Measurements from ENCODE around the gene THAP4.

The THAP4 gene

GRCh38 chr2:241613017-241613780 is 23.8 kb downstream of the THAP4 start:
- no peak overlapping the region for H3K27ac ChIP-seq
- TF ChIP-seq ZFX (IDR thresholded peaks at IDR 0.05), result no peak

- H3K27ac ChIP-seq, result no peak overlapping the region
- no peak for TF ChIP-seq ZFX (IDR thresholded peaks at IDR 0.05)
- no peak for TF ChIP-seq CTCF (conservative IDR thresholded peaks at IDR 0.05)
These were observed 24.6 kb downstream of the THAP4 start for GRCh38 chr2:241612156-241613016.

GRCh38 chr2:241611062-241611461 is 25.9 kb downstream of the THAP4 start:
- TF ChIP-seq ZFX (IDR thresholded peaks at IDR 0.05), result no peak
- no peak for TF ChIP-seq CTCF (conservative IDR thresholded peaks at IDR 0.05)
- H3K27ac ChIP-seq, result no peak overlapping the region

- H3K27ac ChIP-seq, result no peak overlapping the region
- TF ChIP-seq CTCF (conservative IDR thresholded peaks at IDR 0.05), result no peak
- no peak for TF ChIP-seq ZFX (IDR thresholded peaks at IDR 0.05)
These were observed 26.8 kb downstream of the THAP4 start for GRCh38 chr2:241609859-241610793.

- TF ChIP-seq CTCF (conservative IDR thresholded peaks at IDR 0.05) (no peak), ZFX (IDR thresholded peaks at IDR 0.05) (no peak)
- H3K27ac ChIP-seq, result no peak overlapping the region
These were observed 28.1 kb downstream of the THAP4 start for GRCh38 chr2:241608881-241609280.

- TF ChIP-seq ZFX (IDR thresholded peaks at IDR 0.05), result no peak
- no peak for TF ChIP-seq CTCF (conservative IDR thresholded peaks at IDR 0.05)
- H3K27ac ChIP-seq, result no peak overlapping the region
These were observed 29.6 kb downstream of the THAP4 start for GRCh38 chr2:241607162-241607885.

GRCh38 chr2:241606186-241606585 is 30.8 kb downstream of the THAP4 start:
- TF ChIP-seq CTCF (conservative IDR thresholded peaks at IDR 0.05) (no peak), ZFX (IDR thresholded peaks at IDR 0.05) (no peak)
- no peak overlapping the region for H3K27ac ChIP-seq
